GM10847 (cell line): ENCODE data around the gene ADRA2B.

ENCODE experiments used
- POLR2A ChIP-seq: IDR thresholded peaks from 2 replicates; pipeline ENCODE4 v1.6.1; 2011; ENCODE audit not compliant: insufficient read length; ENCODE audit errors: extremely low read depth

ADRA2B gene

DNA sequence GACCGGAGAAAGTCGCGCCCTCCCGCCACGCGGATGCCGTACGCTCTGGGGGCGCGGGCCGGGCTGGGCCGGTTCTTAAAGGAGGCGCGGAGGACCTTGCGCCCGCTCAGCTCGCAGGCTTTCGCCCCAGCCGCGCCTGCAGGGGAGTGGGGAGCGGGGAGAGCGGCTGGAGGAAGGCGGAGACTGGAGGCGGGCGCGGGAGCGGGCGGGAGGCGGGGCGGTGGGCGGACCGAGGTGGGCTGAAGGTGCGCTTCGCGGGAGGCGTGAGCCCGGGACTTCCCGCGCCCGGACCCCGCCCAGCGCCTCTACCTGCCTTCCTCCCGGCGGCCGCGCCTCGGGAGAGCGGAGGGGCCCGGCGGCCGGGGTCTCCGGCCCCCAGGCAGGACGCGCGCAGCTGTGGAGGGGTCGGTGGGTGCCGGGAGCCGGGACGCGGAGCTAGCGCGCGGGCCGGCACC is at the start of gene ADRA2B:
Gene ADRA2B, minus strand, starts transcription at position 148 of the 455 bp plus-strand sequence. CDS start 422 bp downstream, outside the sequence.
- no peak for TF ChIP-seq POLR2A

DNA sequence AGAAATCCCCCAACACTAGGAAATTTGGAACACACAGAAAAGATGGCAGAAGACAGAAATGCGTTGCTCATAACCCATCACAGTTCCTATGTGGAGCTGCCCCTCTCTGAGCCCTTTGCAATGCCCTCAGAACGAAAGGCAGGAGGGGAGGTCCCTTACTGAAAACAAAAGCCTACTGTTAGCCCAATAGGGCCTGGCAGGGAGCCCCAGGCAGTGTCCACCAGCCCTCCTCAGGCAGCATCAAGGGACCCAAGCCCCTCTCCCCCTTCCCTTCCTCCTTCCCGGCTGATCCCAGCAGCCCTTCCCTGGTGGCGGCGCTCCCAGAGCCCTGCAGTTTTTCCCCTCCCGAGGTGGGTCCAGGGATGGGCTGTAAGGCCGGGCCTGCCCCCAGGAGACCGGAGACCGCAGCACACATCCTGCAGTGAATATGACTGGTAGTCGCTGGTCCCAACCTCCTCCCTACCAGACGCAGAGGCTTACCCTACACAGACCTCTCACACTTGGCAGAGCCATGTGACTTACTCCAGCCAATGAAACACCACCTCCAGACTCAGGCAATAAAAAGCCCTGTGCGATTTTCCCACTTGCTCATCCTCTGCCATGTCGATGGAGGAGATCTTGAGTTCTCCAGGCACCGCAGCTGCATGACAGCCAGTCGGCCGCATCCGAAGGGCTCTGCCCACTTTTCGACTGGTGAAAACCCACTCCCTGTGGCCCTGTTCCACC is 48.3 kb upstream of the ADRA2B start:
- peak; percentile 64 for TF ChIP-seq POLR2A

DNA sequence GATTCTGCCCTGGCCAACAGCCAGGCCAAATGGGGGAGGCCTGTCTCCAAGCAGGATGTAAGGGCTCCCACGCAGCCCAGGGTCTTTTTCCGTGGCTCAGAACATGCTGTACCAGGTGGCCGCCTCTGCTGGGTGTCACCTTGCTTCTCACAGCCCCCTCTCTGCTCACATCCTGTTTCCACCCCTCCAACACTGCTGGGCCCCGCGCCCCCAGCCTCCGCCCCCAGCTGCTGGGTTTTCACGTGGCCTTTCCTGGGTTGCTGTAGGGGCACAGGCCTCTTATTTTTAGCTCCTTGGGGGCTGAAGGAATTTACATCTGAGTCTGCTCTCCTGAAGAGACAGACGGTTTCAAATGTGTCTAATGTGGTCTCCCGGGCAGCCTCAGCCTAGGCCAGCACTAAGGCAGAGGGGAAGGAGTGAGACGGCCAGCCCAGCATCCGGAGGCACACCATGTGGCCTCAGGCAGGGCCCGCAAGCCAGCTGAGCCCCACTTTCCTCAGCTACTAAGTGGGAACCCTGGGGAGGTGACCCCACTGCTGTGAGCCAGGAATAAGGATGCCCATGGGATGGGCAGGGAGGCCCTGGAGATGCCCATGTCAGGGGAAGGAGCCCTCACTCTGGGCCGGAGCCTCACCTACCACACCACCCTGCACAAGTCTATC is 47.5 kb upstream of the ADRA2B start:
- TF ChIP-seq POLR2A, result peak; percentile 56

DNA sequence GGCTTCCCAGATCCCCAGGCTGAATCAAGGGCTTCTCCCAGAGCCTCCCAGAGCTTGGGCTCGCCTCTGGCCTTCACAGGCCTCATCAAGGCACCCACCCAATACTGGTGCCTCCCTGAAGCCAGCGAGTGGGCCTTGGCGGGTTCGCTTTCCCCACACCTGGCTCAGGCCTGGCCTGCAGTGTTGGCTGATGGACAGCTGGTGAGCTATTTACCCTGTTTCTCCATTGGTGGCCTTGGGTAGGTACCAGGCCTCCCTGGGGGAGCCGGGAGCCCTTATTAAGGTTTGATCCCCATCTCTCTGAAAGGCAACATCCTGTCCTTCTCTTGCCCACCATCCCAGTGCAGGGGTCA is 47.0 kb upstream of the ADRA2B start:
- TF ChIP-seq POLR2A, result no peak

DNA sequence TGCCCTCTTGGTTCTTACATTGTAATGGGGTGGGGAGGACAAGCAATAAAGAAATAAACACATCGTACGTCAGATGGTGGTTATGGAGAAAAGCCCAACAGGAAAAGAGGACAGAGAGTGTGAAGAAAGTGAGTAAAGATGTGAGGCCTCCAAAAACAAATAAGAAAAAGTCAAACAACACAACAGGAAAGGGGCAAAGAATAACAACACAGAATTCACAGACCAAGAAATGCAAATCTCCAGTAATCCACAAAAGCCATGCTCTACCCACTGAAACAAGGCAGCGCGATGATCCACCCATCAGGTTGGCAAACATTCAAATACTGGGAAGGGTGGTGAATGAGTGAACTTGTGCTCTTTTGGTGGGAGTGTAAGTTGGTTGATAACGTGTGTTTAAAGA is 45.5 kb upstream of the ADRA2B start:
- no peak for TF ChIP-seq POLR2A

DNA sequence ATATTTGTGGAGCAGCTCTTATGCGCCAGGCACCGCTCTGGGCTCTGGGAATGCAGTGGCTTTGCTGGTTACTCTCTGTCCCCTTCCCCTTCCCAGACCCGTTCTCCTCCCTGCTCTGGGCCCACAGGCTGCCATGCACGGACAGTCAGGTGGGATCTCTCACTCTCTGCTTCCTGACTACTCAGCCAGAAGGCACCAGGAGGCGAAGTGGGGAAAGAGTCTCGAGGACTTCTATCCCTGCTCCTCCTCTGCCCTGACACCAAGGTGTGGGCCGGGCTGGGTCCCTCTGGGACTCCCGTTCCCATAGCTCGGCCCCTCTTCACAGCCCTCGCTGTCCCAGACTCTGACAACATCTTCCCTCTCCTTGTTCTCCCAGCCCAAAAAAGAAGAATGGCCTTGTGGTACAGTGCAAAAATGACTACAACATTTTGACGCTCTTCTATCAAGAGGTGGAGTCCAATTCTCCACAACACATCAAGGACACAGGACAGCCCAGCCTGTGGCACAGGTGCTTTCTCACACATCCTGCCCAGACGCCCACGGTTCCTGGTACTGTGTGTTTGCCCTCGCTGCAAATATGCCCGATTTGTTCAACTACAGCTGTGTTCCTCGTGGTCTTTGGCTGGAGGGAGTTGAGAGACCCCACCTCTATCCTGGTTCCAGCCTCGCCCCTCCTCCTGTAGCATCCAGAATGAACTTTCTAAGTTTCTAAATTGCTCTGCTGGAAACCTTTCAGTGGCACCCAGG is 42.9 kb upstream of the ADRA2B start:
- no peak for TF ChIP-seq POLR2A

DNA sequence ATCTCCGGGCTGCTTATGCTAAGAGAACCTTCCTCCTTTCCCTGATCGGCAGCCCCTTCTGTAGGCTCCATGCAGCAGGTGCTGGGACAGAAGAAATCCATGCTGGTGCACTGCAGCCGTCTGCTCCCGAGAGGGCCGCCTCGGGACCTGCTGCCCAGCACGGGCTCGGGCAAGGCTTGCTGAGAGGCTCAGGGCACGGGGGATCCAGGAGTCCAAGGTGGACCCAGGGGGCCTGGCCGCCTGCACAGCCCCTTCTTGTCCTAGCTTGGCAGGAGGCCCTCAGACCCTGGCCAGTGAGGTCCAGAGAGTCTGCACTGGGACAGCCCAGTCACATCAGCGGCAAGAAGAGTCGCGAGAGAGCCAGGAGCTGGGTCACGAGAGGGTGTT is 42.2 kb upstream of the ADRA2B start:
- TF ChIP-seq POLR2A, result no peak

DNA sequence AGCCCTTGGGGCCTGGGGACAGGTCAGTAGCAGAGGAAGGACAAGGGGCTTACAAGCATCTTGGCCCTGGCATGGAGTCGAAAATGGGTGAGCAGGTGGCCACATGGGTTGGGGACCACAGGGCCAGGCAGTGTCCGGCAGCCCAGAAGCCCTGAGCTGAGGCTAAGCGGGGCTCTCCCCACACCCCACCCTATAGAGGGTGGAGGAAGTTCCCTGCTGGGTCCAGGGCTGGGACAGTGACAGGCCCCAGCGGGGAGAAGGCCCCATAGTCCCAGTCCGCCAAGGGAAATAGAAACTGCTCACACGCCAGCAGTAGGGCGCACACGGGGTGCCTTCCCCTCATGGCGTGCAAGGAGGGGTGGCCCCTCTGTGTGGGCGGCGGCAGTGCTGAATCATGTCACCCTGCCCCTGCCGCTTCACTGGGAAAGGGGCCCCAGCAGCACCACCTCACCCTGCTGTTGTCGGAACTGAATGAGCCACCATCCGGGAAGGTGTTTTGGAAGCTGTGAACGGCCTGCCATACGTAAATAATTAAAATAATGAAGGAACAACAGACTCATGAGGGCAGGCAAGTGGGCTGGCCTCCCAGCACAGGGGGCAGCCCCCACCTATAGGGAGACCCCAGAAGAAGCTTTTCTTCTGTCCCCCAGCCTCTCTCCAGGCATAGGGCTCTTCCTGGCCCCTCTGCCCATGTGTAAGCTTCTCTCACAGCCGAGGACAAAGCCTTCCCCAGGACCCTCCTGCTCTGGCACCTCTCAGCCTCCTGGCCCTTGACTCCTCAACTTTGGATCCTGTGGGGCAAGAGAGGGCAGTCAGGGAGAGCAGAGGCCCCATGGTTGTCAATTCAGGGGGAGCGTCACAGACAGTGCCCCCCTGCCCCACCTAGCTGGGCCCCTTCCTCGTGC is 41.5 kb upstream of the ADRA2B start:
- peak; percentile 52 for TF ChIP-seq POLR2A

DNA sequence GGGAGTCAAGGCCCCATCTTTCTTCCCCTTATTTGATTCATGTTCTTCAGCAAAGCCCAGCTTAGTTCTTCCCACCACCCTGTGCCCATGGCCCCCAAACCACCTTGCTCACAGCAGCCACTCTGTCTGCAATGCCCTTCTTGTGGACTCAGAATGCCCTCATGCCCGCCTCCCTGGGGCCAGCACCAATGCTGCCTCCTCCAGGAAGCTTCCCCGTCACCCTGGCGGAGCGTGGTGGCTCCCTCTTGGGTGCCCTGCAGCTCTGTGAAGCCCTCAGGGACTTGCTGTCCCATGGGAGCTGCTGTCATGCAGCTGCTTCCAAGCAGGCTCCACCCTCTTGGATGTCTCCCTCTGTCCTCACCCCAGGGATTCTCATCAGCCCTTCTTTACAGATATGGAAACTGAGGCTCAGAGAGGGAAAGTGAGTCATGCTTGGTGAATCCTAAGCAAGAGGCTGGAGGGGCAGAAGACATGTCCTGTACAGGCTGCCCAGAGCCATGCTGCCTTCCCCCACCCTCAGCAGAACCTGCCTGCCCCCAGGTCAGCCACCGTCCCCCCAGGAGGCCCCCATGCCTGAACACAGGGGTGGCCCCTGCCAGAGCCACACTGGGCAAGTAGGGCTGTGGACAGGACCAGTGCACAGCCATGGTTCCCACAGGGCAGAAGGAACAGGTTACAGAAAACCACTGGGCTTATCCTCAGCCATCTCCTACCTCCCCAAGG is 40.7 kb upstream of the ADRA2B start:
- no peak for TF ChIP-seq POLR2A

DNA sequence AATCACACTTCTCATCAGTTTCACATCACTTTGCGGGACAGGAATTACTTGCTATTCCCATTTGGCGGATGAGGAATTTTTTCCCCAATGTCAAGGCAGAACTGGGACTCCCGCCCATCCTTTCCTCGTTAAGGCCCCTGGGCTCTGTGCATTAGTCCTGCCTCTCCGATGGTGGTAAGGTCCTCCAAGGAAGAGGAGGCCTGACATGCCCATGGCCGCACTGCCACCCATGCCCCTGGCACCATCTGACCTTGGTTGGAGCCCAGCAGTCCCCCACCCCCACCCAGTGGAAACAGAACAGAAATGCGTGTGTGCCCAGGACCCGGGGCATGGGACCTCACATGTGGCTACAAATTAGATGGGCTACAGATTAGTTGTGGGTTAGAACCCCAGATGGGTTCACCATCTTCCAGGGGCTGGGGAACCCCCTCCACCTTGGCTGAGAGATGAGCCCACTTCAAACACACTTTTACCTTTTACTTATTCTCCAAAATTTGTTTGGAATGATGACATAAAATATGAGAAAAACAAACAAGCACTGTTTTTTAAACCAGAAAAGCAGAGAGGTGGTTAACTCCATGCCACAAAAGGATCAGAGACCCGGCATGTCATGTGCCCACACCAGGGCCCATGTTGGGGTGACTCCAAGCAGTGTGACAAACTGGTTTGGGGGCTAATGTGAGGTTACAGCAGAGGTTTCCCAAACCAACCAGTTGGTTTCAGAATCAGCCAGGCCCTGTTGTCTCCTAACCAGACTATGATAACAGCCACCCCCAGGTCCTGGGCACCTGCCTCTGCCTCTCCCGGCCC is 39.8 kb upstream of the ADRA2B start:
- TF ChIP-seq POLR2A, result no peak

DNA sequence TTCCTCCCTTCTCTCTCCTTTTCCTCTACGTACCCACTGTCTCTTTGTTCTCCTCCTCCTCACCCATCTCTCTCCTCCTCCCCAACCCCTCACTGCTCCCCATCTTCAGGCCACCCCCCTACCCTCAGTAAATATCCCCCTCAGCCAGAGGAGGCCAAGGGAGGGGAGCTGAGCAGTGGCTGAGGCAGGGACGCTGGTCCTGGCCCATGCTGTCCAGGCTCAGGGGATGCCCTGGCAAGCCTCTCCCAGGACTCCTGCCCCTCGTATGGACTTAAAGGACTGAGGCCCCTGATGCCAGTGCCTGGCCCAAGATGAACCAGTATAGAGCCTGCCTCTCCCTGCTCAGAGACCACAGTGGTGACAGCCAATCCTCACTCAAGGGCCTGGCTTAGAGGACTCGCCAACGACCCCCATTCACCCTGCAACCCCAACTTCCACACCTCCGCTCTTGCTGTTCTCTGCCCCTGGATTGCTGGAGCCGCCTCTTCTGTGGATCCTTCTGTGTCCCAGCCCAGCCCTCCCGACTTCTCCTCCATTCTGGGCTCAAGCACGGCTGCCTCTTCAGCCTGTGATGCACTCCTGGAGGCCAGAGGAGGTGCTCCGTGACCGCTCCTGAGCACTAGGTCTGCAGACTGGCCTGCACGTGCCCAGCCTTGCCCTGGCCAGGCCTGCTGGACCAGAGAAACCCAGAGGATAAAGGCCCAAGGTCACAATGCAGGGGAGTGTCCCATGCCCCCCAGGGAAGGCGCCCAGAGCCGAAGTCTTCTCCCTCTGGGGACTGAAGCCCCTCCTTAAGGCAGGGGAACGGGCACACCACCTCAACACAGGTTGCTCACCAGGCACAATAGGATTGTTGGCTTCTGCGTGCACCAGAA is 38.4 kb upstream of the ADRA2B start:
- no peak for TF ChIP-seq POLR2A

DNA sequence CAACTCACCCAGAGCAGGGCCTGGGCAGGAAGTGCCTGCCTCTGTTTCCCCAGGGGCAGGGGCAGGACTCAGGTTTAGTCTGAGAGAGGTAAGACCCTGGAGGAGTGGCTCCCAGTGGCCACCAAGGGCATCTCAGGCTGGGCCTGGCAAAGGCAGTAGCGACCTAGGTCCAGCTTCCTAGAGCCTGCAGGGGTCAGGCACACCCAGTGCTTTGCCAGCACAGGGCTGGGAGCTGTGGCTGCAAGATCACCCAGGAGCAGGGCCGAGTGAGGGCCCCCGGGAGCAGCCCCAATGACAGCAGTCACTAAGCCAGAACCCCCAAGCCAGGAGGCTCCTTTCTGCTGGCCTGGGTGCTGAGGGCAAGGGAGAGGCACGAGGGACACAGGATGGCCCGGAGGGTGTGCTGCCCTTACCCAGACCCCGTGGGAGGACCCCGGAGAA is 37.6 kb upstream of the ADRA2B start:
- TF ChIP-seq POLR2A, result no peak

DNA sequence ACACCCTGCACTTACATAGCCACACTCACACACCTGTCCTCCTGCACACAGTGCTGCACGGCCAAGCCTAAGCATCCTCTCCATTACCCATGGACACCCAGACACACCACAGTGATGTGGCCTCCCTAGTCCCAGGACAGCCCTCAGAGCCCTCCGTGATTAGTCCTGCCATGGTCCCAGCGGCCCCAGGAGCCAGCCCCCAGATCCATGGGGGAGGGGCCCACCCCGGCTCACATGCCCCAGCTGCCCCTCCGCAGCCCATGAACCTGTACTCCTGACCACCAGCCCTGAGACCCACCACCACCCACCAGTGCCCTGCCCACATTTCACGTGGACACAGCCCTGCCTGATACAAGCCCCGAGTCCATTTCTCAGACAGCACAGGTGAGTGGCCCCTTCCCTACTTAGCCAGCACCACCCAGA is 36.9 kb upstream of the ADRA2B start:
- no peak for TF ChIP-seq POLR2A
